Epidermal melanocyte (primary cell): ENCODE results near the gene TBPL2.
"Not testable (repeated sequence)": the region's sequence is repeated elsewhere in the genome, so short reads cannot be mapped to it uniquely, and the experiment has no call there.

Experiments used
- DNase-seq: peaks from one replicate; pipeline ENCODE4 v3.0.0; 2011; ENCODE audit warnings: low spot score; ENCODE audit not compliant: insufficient read length

TBPL2 gene

GRCh38 chr14:55404173-55404854 is 36.1 kb downstream of the TBPL2 start:
- no peak for DNase-seq

- no peak for DNase-seq
These were observed 38.7 kb downstream of the TBPL2 start for GRCh38 chr14:55401751-55402150.

- no peak for DNase-seq
These were observed 40.6 kb downstream of the TBPL2 start for GRCh38 chr14:55399852-55400251.

- DNase-seq, result no peak
These were observed 41.2 kb downstream of the TBPL2 start for GRCh38 chr14:55399183-55399582.

GRCh38 chr14:55398679-55399078 is 41.7 kb downstream of the TBPL2 start:
- DNase-seq, result peak; percentile 21

- DNase-seq, result peak; percentile 28
These were observed 51.1 kb downstream of the TBPL2 start for GRCh38 chr14:55389330-55389729.

GRCh38 chr14:55388160-55388559 is 52.3 kb downstream of the TBPL2 start:
- DNase-seq, result no peak

GRCh38 chr14:55387121-55387520 is 53.3 kb downstream of the TBPL2 start:
- DNase-seq, result no peak

DNA sequence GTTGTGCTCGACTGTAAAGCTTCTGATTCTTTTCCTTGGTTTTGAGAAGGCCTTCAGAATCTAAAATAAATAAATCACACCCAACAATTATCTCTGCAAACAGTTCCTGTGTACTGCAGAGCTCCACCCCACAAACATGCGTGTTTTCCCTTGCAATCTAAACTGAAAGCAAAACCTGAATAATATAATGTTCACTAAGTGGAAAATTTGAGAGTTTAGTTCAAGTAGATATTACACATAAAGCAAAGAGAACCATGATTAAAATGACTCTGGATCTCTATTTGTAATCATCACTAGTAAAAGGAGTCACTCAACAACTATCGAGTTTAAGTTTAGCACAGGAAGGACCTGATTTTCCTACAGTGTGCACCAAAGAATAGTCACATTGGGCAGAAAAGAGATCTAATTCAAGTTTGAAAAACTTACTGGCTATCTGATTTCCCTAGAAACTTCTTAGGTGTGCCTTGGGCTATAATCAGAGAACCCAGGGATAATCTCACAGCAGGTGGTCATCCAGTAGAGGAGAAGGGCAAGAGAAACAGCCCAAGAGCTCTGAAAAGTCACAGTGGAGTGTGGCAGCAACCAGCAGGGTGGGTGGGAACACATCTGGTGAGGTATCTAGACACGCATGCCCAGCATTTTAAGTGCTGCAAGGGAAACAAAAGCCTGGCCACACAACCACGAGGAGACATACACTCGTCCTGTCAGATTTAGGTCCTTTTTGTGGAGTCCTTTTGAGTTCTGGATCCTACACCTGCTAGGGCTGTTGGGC is 54.2 kb downstream of the TBPL2 start:
- no peak for DNase-seq

GRCh38 chr14:55384536-55384935 is 55.9 kb downstream of the TBPL2 start:
- no peak for DNase-seq

- no peak for DNase-seq
These were observed 56.8 kb downstream of the TBPL2 start for GRCh38 chr14:55383541-55384140.

- not testable (repeated sequence) for DNase-seq
These were observed 57.4 kb downstream of the TBPL2 start for GRCh38 chr14:55383056-55383466.

GRCh38 chr14:55382483-55382882 is 57.9 kb downstream of the TBPL2 start:
- no peak for DNase-seq

DNA sequence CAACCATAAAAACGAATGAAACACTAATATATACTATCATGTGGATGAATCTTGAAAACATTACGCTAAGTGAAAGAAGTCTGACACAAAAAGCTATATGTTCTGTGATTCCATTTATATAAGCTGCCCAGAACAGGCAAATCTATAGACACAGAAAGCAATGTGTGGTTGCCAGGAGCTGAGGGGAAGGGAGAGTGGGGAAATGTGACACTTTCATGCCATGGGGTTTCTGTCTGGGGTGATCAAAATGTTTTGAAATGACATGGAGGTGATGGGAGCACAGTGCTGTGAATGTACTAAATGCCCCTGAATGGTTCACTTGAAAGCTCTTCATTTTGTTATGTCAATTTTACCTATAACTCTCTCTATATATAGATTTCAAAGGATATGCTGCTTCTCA is 58.9 kb downstream of the TBPL2 start:
- DNase-seq, result no peak

DNA sequence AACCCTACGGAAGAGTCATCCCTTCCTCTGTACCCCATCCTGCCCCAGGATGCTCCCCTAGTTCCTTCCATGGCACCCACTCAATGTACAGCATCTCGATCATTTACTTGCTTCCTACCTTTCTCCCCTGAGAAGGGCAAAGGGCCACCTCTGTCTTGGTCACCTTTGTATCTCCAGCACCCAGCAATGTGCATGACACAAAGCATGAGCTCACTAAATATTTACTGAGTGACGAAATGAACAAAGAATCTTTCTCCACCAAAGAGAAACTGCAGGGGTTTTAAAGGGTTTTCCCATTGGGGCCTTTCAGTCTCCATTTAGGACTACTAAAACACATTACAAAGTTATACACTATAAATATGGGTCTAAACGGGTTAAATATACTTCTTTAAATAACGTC is 59.4 kb downstream of the TBPL2 start:
- DNase-seq, result no peak

GRCh38 chr14:55377236-55377635 is 63.2 kb downstream of the TBPL2 start:
- DNase-seq, result no peak

- no peak for DNase-seq
These were observed 65.6 kb downstream of the TBPL2 start for GRCh38 chr14:55374771-55375170.

DNA sequence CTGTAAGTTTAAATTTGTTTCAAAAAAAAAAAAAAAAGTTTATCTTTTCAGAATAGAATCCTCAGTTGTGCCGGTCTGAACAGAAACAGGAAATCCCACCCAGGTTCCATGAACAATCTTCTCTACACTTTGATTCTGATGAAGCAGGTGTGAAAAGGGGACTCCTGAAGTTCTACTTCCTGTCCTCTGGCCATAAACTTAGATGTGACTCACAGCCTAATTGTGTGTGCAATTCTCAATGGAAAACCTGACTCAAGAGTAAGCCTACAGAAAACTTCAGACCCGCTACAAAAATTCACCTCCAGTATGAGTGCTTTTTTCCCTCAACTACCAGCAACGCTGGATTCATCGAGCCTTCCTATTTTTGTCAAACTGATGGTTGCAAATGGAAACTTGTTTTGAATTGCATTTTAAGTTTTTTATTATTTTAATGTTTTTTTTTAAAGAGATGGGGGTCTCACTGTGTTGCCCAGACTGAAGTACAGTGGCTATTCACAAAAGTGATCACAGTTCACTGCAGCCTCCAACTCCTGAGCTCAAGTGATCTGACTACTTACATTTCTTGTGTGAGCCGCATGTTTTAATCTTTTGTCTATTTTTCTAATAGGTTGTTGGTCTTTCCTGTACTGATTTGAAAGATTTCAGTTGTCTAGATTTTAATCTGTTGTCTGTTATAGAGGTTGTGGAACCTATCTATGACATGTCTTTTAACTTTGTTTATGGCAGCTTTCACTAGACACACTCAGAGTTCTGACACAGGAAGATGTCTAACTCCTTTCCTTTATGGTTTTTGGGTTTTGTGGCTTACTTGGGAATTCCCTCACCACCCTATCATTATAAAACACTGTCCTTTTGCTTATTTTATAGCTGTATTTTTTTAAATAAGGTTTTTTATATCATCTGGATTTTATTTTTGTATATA is 66.4 kb downstream of the TBPL2 start:
- no peak for DNase-seq

- no peak for DNase-seq
These were observed 67.6 kb downstream of the TBPL2 start for GRCh38 chr14:55372825-55373224.

DNA sequence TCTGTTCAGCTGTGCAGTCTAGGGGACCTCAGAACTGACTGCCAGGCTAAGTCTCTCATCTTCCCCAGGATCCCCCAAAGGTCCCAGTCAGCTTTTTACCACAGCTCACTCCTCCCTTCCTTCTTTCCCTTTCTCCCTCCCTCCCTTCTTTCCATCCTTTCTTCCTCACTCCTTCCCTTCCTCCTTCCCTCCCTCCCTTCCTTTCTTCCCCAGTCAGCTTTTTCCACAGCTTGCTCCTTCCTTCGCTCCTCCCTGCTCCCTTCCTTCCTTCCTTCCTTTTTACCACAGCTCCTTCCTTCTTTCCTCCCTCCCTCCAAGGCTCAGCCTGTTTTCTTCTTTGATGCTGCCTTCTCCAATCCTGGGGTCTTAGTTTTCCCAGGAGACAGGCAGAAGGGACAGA is 68.0 kb downstream of the TBPL2 start:
- DNase-seq, result no peak

- DNase-seq, result no peak
These were observed 69.4 kb downstream of the TBPL2 start for GRCh38 chr14:55370883-55371455.
